Upper lobe of right lung (tissue), 1 donor: Measurements from ENCODE around the gene KITLG. TPM values are rescaled to one million over a fixed set of nuclear protein-coding genes. Genes with fewer than 3 reads are reported as not detected.

Experiments used
- ATAC-seq: fragments of 200-7000 bp; cut with Tn5 transposase; one replicate; pipeline ENCODE4 v1.9.1; 2020; ENCODE audit warnings: mild to moderate bottlenecking, moderate library complexity
- DNase-seq: peaks from one replicate; pipeline ENCODE4 v3.0.0-alpha.2; 2020
- H3K27ac ChIP-seq: fragments of 200-600 bp; one replicate; pipeline ENCODE4 v1.8.0; 2022
- H3K27me3 ChIP-seq: fragments of 200-600 bp; one replicate; pipeline ENCODE4 v1.8.0; 2022; ENCODE audit warnings: mild to moderate bottlenecking
- H3K36me3 ChIP-seq: fragments of 200-600 bp; one replicate; pipeline ENCODE4 v1.8.0; 2022
- H3K4me1 ChIP-seq: fragments of 200-600 bp; one replicate; pipeline ENCODE4 v1.8.0; 2022
- H3K4me3 ChIP-seq: fragments of 200-600 bp; one replicate; pipeline ENCODE4 v1.8.0; 2022; ENCODE audit warnings: mild to moderate bottlenecking
- H3K9me3 ChIP-seq: fragments of 200-600 bp; one replicate; pipeline ENCODE4 v1.8.0; 2022
- intact Hi-C: fragments of 100-400 bp; cut with DNase I; formaldehyde crosslinking; loops from one replicate; pipeline ENCODE4 v1.11.0; 2022
- total RNA-seq: library from RNA; stranded (reverse); fragmentation: NEBNext Ultra II Directional; extraction: Animal tissue kit (Norgen Biotek cat#: 25700); gene quantifications from one replicate; pipeline ENCODE4 v1.2.1, GENCODE V29; 2021
- TF ChIP-seq, protein P1 (sequence below): fragments of 200-600 bp; IDR thresholded peaks from one replicate; pipeline ENCODE4 v1.8.0; 2022; ENCODE audit warnings: antibody characterized with exemption
- donor health status: DM: no; HTN: yes; CAD: no; lungs with severe emphysema.

KITLG gene
- total RNA-seq, 1 donor from 2014 or later: 68.1 TPM

DNA sequence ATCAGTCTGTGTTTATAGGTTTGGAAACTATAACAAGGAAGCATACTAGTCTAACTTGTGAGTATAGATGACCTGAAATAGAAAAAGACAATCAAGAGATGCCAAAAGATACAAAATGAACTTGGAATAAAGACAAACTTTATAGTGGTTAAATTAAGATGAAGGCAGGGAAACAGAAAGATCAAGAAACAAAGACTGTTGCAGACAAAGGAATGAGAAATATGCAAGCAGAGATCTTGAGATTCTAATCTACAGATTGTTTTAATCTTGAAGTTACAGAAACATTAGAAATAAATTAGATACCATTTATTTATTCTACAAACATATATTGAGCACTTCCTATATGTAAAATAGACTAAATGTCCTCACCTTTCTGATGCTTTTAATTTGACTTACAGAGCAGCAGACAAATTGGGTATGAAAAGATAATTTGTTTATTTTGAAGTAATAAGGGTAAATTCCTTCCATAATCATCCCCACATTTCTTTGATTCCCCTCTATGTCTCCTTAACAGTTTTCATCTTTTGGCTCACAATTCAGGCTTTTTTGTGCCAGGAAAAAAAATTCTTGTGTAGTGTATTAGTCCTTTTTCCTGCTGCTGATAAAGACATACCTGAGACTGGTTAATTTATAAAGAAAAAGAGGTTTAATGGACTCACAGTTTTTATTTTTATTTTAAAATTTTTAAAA, 134.4 kb downstream of the KITLG start:
- no peaks in the 10 kb centered on the region for H3K4me1 ChIP-seq
- no peak overlapping the region for H3K27ac ChIP-seq
- H3K36me3 ChIP-seq: no peaks in the 10 kb centered on the region
- H3K27me3 ChIP-seq: no peaks in the 10 kb centered on the region
- TF ChIP-seq, protein P1, sequence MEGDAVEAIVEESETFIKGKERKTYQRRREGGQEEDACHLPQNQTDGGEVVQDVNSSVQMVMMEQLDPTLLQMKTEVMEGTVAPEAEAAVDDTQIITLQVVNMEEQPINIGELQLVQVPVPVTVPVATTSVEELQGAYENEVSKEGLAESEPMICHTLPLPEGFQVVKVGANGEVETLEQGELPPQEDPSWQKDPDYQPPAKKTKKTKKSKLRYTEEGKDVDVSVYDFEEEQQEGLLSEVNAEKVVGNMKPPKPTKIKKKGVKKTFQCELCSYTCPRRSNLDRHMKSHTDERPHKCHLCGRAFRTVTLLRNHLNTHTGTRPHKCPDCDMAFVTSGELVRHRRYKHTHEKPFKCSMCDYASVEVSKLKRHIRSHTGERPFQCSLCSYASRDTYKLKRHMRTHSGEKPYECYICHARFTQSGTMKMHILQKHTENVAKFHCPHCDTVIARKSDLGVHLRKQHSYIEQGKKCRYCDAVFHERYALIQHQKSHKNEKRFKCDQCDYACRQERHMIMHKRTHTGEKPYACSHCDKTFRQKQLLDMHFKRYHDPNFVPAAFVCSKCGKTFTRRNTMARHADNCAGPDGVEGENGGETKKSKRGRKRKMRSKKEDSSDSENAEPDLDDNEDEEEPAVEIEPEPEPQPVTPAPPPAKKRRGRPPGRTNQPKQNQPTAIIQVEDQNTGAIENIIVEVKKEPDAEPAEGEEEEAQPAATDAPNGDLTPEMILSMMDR: no peak
- no peaks in the 10 kb centered on the region for H3K9me3 ChIP-seq
- no peak for ATAC-seq
- DNase-seq: no peak
- intact Hi-C loops: no loop called here
- no peak overlapping the region for H3K4me3 ChIP-seq

DNA sequence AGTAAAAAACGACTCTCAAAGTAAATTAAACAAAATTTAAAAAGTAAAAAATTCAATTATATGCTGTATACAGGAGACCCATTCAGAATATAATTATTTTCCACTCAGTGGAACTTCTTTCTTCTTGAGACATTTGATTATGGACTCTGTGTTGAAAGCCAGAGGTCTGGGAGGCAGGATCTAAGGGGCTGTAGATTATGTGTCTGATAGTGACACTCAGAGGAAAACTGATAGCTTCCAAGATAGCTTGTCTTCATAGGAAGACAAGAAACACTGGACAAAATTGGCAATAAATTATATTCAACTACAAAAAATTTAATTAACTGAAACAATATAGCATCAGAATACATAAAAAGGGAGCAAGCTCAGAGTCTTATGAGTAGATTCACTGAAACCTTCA, 135.8 kb downstream of the KITLG start:
- H3K9me3 ChIP-seq: no peaks in the 10 kb centered on the region
- no peak overlapping the region for H3K27ac ChIP-seq
- intact Hi-C loops: no loop called here
- H3K36me3 ChIP-seq: no peaks in the 10 kb centered on the region
- DNase-seq (no peak), ATAC-seq (no peak)
- H3K4me1 ChIP-seq: no peaks in the 10 kb centered on the region
- TF ChIP-seq, protein P1: no peak
- no peak overlapping the region for H3K4me3 ChIP-seq
- H3K27me3 ChIP-seq: no peaks in the 10 kb centered on the region
